Measurements from ENCODE around the gene FN1.

The FN1 gene

DNA sequence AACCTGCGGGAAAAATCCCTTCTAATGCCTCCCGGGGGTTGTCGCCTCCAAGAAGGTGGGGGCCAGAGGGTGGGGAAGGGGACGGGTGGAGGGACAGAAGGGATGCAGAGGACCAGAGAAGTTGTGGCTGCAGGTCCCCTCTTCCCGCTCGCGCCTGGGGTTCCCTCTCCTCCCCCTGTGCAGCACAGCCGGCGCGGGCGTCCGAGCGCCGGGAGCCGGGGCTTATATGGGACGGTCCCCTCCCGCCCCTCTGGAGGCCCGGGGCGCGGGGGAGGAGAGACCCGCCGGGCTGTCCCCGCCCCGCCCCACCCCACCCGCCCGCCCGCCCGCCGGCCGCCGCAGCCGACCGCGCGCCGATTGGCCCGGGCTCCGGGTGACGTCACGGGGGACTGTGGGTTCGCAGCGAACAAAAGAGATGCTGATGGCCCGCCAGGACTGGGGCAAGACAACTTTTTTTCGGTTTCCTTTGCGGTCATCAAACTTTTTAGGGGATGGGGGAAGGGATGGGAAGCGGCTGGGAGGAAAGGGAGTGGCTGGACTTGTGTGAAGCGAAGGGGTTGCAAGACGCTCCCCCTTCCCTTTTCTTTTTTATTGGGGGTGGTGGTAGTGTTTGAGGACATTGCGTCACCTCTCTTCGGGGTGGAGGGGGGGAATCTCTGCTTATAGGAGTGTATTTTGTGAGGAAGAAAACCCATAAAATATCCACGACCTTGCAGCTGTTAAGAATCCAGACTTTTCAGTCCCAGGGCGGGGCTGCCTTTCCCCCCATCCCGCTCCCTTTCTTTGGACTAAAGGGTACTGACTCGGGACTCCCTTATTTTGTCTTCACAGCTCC is at the start of gene FN1:
TSS of gene FN1 (minus strand) at position 199 of the 835 bp plus-strand sequence. CDS start 266 bp downstream, outside the sequence.
- peak; percentile 98 for DNase-seq

DNA sequence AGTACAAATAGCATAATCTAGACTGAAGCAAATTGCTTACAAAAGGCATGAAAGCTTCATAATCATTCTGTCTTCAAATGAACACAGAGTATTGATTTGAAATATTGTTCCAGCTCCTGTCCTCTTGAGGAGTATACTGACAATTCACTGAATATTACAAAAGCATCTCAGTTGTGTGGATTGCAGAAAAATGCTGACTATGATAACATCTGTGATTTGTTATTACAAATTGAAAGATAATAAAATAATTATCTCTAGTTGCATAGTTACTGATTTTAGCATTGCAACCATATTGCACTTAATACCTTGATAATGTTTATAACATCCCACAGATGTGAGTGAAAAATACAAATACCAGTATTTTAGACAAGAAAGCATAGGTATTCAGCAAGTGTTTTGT is 49.2 kb upstream of the FN1 start:
- DNase-seq: no peak

DNA sequence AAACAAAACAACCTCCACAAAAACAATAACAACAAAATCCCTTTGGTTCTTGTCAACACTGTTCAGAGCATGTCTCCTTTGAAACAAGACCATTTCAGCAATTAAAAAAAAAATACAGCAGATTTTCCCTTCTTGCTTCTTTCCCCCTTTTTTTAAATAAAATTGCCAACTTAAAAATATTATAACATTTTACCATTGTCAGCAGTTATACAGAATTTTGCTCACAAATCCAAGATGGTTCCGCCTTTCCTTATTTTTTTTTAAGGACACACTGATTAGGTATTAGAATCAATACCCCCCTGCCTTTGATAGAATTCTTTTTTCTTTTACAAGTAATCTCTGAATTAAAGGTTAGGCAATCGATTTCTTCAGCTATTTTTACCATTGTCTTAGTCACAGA is 48.7 kb upstream of the FN1 start:
- no peak for DNase-seq

DNA sequence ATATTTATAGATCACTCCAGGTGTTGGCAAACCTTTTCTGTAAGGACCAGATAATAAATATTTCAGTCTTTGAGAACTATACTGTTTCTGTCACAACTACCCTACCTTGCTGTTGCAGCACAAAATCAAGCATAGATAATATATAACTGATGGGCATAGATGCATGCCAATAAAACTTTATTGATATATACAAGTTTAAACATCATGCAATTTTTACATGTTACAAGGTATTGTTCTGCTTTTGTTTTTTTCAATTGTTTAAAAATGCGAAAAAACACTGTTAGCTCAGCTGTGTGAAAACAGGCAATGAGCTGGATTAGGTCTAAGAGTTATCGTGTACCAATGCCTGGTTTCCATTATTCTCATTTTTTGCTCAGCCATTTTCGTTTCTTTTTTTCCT is 47.6 kb upstream of the FN1 start:
- no peak for DNase-seq

DNA sequence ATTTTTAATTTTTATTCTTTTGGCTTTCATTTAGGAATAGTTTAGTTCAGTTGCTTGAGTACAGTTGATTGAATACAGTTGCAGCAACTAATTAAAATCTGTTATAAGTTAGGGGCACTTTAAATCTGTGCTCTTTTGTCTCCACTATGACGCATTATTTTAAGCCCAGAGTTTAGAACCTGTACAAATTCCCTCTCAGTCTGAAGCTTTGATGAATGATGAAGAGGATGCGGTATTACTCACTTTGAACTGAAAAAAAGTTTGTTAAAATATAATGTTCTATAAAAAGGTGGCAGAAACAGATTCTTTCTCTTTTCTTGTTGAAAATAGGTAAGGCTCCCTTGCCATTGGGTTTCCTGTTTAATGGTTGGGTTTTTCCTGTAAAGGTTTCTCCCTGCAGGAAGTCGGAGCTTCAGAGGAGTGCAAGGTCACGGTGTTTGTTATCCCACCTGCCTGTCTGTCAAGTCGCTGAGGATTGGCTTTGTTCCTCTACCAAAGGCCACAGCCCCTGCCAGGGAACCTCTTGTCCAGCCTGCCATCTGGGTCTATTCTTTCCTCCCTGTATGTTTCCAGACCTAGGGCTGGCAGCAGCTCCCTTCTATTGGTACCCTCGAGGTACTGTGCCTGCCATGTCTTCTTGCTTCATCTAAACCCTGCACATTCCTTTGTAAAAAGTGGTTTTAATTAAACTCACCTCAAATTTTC is 43.8 kb upstream of the FN1 start:
- DNase-seq: no peak

DNA sequence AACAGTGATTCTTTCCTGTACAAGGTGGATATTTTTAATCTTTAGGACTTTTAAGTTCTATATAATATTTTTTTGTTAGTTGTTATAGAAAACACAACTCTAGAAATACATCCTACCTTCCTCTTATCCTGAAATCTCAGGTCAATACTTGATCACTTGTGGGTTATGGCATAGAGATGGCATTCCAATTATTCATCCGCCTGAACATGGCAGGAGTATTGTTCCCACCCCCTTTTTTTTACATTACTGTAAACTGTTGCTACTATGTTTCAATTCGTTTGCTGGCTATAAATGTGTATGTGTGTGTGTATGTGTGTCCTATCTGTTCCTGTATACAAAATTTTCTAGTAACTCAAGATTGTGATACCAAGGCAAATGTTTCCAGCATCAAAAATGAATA is 43.3 kb upstream of the FN1 start:
- no peak for DNase-seq

DNA sequence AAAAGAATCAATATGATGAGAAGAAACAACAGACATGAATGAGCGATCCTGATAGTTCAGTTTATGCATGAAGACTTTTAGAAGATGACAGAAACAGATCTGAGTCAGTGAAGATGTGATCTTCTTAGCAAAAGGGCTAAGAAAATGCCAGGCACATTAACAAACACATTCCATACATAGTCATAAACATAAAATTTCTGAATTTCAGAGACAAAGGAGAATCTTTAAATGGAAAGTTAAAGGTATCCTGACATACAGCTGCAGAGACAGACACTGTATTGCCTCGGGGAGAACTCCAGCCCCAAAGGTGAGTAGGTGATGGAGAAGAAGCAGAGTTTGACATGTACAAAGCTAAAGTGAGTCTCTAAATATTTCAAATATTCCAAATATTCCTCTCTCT is 40.6 kb upstream of the FN1 start:
- DNase-seq: no peak

DNA sequence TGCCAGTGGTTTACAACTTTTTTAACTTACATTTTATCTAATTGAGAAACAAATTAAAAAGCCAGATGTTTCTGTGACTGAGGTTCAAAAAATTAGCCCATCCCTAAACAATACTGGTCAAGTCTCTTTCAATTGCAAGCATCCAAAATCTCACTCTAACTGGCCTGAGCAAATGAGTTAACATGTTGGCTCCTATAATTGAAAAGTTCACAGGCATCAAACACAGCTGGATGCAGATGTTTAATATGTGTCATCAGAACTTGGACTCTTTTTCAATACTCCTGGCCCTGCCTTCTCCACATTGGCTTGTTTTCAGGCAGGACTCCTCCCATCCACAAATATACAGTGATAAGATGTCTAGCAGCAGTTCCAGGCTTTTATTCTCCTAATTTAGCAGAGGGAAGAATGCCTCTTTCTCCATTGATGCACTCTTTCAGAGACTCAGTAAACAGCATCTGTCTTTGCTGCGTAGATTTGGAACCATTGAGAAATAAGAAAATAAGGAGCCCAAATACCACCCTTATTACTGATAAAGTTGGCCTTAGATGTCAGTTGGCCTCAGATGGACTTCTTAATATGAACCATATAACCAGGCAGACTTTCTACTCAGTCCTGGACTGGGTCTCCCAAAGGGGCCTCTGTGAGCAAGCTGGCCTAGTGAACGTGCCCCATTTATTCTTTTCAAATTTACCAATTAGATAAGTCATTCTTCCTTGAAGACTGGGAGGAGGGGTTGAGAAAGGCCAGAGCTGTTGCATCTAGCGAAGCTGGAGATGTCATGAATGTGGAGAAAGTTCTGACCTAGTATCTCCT is 30.4 kb upstream of the FN1 start:
- DNase-seq: peak; percentile 58

DNA sequence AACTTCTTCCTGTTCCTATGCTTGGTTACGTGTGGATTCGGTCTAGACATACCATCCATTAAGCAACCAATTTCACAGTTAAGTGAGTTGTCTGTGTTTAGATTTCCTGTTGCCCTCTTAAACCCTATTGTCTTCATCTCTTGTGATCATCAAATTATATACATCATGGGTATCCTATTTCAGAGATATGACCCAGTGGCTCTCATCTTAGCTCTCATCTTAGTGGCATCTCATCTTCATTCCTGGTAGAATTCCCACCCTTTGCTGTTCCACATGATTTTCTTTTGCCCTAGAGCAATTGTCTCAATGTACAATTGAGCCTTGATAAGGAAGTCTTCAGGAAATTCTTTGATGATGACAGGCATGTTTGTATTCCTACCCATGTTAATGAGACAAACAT is 29.4 kb upstream of the FN1 start:
- no peak for DNase-seq

DNA sequence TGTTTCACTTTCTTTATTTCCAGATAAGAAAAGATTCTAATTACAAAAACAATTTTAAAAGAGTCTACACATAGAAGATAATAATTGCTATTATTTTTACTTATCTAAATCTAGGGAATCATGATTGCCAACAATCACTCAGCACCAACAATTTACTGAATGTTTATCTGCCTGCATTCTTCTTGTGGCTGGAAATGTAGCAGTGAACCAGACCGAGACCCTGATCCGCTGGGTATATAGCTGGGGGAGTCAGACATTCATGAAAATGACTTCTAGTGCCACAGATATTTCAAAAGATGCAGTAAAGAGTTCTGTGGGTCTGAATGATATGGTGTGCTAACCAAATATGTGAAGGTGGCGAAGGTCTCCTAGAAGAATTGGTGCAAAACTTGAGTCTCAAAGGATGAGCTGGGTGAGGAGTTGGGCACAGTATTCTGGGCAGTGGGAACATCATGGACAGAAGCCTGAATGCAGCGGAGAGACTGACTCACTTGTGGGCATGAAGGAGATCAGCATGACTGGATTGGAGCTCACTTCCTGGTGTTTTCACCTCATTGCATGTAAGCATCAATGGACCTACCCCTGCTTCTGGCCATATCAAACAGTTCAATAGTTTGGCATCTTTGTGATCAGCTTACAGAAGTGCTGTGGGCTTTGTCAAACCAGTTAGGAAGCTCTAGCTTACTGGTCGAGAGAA is 26.1 kb upstream of the FN1 start:
- no peak for DNase-seq

DNA sequence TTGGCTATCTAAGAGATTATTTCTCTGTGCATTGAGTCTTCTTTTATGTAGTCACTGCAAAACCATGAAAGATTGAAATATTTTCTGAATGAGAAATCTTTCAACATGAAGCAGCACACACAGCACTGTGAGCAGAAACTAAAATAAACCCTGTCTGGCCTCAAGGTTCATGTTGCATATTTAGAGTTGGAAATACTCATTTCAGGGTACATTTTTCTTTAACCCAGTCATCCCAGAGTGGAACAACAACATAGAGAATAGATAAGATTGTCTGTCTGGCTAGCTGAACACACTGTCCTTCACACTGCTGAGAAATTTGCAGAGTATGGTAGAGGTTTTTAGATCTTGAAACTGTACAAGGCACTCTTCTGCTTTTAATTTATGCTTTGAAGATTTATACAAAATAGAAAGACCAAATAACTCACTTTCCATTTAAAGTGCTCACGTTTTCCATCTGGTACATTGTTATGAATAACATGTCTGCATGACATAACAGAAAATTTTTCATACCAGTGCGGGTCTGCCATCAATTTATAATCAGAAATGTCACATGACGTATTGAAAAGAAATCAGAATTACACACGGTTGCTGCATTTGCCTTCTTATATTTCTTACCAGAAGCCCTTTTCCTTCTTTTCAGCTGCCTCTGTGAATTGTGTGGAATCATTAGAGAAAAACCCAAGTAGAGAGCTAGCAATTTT is 25.0 kb upstream of the FN1 start:
- DNase-seq: no peak

DNA sequence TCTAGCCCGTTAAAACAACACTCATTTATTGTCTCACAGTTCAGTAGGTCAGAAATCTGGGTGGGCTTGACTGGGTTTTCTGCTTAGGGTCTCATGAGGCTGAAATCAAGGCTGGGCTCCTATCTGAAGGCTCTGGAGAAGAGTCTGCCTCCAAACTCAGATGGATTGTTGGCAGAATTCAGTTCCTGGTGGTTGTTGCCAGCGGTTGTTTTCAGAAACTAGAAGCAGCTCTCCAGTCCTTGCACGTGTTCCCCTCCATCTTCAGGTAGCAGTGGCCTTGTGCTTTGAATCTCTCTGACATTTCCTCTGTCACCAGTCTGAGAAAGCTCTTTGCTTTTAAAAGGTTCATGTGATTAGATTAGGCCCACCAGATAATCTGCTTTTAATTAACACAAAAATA is 20.1 kb upstream of the FN1 start:
- DNase-seq: no peak

DNA sequence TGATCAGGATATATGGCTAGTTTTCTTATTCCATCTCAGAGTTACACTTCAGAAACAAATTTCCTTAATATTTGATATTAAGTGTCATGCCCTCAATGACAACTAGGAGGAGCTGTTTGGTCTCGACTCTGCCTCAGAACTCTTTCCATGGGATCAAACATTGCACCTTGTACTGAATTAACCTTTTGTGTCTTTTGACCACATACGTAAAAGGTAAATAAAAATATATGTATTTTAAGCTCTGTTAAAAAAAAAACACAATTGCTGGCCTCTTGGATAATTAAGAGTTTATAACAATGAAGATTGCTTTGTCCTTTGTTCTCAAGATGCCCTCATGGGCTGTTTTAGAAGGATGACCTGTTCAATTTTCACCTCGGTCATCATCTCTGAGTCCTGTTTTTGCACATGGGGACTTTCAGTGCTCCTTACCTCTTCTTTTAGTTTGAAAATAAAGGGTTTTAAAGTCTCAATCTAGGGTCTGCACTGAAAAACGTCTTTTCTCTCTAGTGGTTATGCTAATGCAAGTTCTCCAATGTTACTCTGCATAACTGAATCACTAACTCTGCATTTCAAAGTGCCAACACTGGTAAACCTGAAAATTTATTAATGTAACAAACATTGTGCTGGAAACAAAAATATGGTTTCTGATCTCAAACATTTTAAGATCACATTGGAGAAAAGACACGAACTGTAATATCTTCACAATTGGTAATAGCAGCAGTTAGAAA is 18.8 kb upstream of the FN1 start:
- DNase-seq: no peak

DNA sequence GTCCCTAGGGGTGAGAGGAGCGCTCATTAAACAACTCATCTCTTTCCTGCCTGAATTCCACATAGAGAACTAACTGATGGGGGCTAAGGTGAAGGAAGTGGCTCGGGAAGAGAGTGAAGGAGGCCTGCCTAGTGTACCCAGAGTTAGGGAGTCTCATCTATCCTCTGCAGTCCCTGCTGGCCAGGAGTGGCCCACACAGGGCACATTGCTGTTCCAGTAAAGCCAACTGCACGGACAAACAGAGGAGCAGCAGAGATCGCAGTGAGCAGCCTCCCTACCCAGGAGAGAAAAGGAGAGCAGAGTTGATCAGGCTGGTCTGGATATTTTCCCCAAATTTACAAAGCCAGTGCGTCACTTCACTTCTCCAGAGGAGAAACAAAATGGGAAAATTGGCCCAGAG is 16.9 kb upstream of the FN1 start:
- DNase-seq: no peak

DNA sequence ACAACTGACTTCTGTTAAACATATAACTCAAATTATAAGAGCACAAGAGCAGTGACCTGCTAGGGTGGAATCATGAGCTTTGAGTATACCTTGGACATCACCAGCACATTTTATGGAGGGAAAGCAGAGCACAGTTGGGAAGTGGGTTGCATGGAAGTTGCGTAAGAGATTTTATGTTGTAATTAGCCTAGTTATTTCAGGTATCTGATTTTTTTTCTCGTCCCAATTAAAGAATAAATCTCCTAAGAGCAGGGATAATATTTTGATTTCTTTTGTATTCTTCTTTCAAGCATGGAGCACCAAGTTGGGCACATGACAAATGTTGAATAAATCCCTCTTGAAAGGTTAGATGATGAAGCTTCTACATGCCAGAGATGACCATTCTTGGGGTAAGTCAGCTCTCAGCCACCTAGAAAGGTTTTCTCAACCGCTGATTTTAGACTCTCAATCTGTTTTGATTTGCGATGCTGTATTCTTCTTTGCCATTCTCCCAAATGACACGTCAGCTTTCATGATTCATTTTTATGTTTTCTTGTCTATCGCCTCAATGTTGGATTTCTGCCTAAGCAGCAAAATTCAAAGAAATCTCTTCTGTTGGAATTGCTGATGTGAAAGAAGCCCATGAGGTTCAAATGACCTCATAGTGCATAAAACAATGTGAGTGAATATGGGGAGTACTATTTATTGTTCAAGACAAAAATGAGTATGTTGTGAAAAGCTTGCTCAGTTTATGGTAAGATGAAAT is 15.3 kb upstream of the FN1 start:
- DNase-seq: no peak

DNA sequence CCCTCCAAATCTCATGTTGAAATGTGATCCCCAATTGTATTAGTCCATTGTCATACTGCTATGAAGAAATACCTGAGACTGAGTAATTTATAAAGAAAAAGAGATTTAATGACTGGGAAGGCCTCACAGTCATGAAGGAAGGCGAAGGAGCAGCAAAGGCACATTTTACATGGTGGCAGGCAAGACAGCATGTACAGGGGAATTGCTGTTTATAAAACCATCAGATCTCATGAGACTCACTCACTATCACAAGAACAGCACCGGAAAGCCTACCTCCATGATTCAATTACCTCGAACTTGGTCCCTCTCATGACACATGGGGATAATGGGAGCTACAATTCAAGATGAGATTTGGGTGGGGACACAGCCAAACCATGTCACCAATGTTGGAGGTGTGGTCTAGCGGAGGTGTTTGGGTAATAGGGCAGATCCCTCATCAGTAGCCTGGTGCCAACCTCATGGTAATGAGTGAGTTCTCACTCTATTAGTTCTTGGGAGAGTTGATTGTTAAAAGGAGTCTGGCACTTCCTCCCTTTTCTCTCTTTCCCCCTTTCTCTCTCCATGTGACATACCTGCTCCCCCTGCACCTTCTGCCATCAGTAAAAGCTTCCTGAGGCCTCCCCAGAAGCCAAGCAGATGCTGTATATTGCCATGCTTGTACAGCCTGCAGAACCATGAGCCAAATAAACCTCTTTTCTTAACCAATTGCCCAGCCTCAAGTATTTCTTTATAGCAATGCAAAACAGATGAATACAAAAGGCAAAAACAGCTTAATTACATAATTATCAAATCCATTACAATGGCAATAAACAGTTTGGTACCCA is 14.5 kb upstream of the FN1 start:
- no peak for DNase-seq

DNA sequence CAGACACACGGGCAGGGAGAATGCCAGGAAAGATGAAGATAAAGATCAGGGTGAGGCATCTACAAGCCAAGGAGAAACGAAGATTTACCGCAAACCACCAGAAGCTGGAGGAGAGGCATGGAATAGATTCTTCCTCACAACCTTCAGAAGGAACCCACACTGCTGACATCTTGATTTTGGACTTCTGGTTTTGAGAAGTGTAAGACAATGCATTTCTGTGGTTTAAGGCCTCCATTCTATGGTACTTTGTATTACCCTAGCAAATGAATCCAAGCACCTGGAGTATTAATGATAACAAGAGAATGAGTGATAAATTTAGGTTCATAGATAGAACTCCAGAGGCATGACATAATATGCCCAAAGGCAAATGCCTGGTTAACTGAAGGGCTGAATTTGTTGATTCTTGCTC is 11.8 kb upstream of the FN1 start:
- DNase-seq: no peak

DNA sequence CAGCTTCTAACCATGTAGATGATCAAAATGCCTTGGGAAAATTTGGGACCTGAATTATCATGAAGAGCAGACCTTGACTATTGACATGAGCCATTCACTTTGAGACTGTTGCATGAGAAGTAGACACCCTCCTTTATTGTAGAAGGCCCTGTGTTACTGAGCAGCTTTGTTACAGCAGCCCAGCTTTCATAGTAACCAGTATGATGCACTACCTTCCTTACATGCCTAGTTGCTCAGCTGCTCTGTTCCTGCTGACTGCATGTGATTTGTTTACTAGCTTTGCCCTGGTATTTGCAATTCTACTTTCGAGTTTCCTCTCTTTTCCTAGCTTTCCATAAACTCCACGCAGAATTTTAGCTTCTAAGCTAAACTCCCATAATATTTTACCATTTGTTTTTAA is 11.2 kb upstream of the FN1 start:
- DNase-seq: no peak

DNA sequence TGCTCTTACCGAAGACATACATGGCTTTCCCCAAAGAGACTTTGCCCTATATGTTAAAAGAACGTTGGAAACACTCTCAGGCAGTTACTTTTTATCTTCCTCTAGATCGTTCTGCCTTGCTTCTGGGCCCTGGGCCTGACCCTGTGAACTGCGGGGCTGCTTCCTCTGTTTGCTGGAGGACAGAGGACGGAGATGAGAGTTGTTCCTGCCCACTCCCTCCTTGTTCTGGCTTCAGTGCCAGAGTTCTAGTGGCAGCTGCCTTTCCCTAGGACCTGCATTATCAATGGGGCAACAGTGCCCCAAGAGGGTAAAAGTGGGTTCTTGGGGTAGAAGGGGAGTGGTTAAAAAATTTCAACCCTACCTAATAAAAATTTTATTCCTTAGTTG is 6.5 kb upstream of the FN1 start:
- DNase-seq: no peak

Data from femur (tissue), 1 donor.